K562 (cell line): Measurements from ENCODE around the gene SERTAD2. TPM values are rescaled to one million over a fixed set of nuclear protein-coding genes. Genes with fewer than 3 reads are reported as not detected.

Source experiments
- ARID1B ChIP-seq: fragments of 450-650 bp; IDR thresholded peaks from 2 replicates; pipeline ENCODE4 v1.6.1; 2016; ENCODE audit warnings: antibody characterized with exemption, mild to moderate bottlenecking, inconsistent platforms
- BHLHE40 ChIP-seq: IDR thresholded peaks from 2 replicates; pipeline ENCODE4 v1.6.1; 2011; ENCODE audit warnings: low read length, improper control_type of control experiment
- CREB3L1 ChIP-seq: fragments of 450-650 bp; IDR thresholded peaks from 2 replicates; pipeline ENCODE4 v1.6.1; 2014; ENCODE audit warnings: low read depth, mild to moderate bottlenecking, moderate library complexity, borderline replicate concordance
- DNMT1 ChIP-seq: fragments of 450-650 bp; IDR thresholded peaks from 2 replicates; pipeline ENCODE4 v1.6.1; 2016; ENCODE audit warnings: antibody characterized with exemption, mild to moderate bottlenecking
- E2F1 ChIP-seq: sonication (generic); formaldehyde crosslinking; IDR thresholded peaks from 2 replicates; pipeline ENCODE4 v1.8.1; 2023; ENCODE audit warnings: mild to moderate bottlenecking, missing genetic modification reagents, moderate library complexity
- EZH2 ChIP-seq: IDR thresholded peaks from 2 replicates; pipeline ENCODE4 v1.6.1; 2012; ENCODE audit warnings: low read depth, mild to moderate bottlenecking, inconsistent platforms, low read length, borderline replicate concordance
- FOS ChIP-seq: IDR thresholded peaks from 3 replicates; pipeline ENCODE4 v1.6.1; 2011; ENCODE audit not compliant: insufficient read length; ENCODE audit errors: extremely low read depth
- FUS ChIP-seq: fragments of 200-400 bp; formaldehyde crosslinking; optimal IDR thresholded peaks from 2 replicates; pipeline ENCODE3; 2017; ENCODE audit warnings: low read depth, low read length
- GTF2B ChIP-seq: IDR thresholded peaks from 2 replicates; pipeline ENCODE4 v1.6.1; 2011; ENCODE audit not compliant: insufficient read length; ENCODE audit errors: extremely low read depth
- HDAC8 ChIP-seq: fragments of 450-650 bp; IDR thresholded peaks from 2 replicates; pipeline ENCODE4 v1.6.1; 2016; ENCODE audit warnings: mild to moderate bottlenecking, missing genetic modification characterization, moderate library complexity, missing compliant biosample characterization
- HDGF ChIP-seq: fragments of 450-650 bp; IDR thresholded peaks from 2 replicates; pipeline ENCODE4 v1.6.1; 2016
- HIVEP1 ChIP-seq: fragments of 250-450 bp; sonication (Bioruptor Pico); IDR thresholded peaks from 2 replicates; pipeline ENCODE4 v1.4.0; 2020; ENCODE audit warnings: mild to moderate bottlenecking
- HMGXB4 ChIP-seq: sonication (generic); formaldehyde crosslinking; IDR thresholded peaks from 2 replicates; pipeline ENCODE4 v1.8.1; 2023; ENCODE audit warnings: mild to moderate bottlenecking, missing genetic modification reagents
- MAZ ChIP-seq, 2 experiments: fragments of 450-650 bp in 1 of 2; sonication (generic) in 1 of 2; formaldehyde crosslinking; IDR thresholded peaks in 1 of 2; conservative IDR thresholded peaks in 1 of 2; 2 replicates each; pipeline versions ENCODE4 v1.4.0 to v1.5.0; 2020; ENCODE audit warnings: mild to moderate bottlenecking in 1 of 2, missing genetic modification reagents in 1 of 2
- MIER1 ChIP-seq: fragments of 450-650 bp; IDR thresholded peaks from 2 replicates; pipeline ENCODE4 v1.6.1; 2016; ENCODE audit warnings: antibody characterized with exemption, mild to moderate bottlenecking, low read depth
- NFE2 ChIP-seq: IDR thresholded peaks from 2 replicates; pipeline ENCODE4 v1.6.1; 2014; ENCODE audit warnings: antibody characterized with exemption, low read depth
- PHF20 ChIP-seq: fragments of 450-650 bp; IDR thresholded peaks from 2 replicates; pipeline ENCODE4 v1.6.1; 2018; ENCODE audit not compliant: partially characterized antibody
- RBM22 ChIP-seq: fragments of 200-400 bp; formaldehyde crosslinking; IDR thresholded peaks from 2 replicates; pipeline ENCODE4 v1.6.1; 2018; ENCODE audit warnings: low read length, low read depth; ENCODE audit not compliant: poor library complexity, severe bottlenecking
- SNAPC5 ChIP-seq: fragments of 250-450 bp; sonication (Bioruptor Pico); IDR thresholded peaks from 2 replicates; pipeline ENCODE4 v1.8.0; 2021; ENCODE audit warnings: moderate library complexity, mild to moderate bottlenecking, inconsistent platforms
- SNRNP70 ChIP-seq: fragments of 200-400 bp; formaldehyde crosslinking; optimal IDR thresholded peaks from 2 replicates; pipeline ENCODE3; 2017; ENCODE audit warnings: low read depth, low read length
- SRSF1 ChIP-seq: fragments of 200-400 bp; formaldehyde crosslinking; IDR thresholded peaks from 2 replicates; pipeline ENCODE4 v1.6.1; 2017; ENCODE audit warnings: mild to moderate bottlenecking, low read depth, low read length, moderate library complexity
- XRCC5 ChIP-seq: fragments of 200-400 bp; formaldehyde crosslinking; IDR thresholded peaks from 2 replicates; pipeline ENCODE4 v1.6.1; 2017; ENCODE audit warnings: low read depth, mild to moderate bottlenecking, low read length
- ZBTB1 ChIP-seq: sonication (generic); formaldehyde crosslinking; IDR thresholded peaks from 2 replicates; pipeline ENCODE4 v1.8.1; 2023; ENCODE audit warnings: missing genetic modification reagents, low read depth, mild to moderate bottlenecking, borderline replicate concordance
- ZNF12 ChIP-seq: sonication (generic); formaldehyde crosslinking; IDR thresholded peaks from 2 replicates; pipeline ENCODE4 v1.4.0; 2020; ENCODE audit warnings: mild to moderate bottlenecking, missing genetic modification reagents
- ZNF707 ChIP-seq: fragments of 250-450 bp; sonication (Bioruptor Pico); conservative IDR thresholded peaks from 2 replicates; pipeline ENCODE4 v1.8.0; 2022; ENCODE audit warnings: inconsistent platforms, mild to moderate bottlenecking, moderate library complexity
- polyA plus RNA-seq, 8 experiments: library from polyadenylated mRNA; depleted of rRNA in 4 of 8; stranded (reverse) in 5 of 8; unstranded in 3 of 8; fragments of >200 nt; fragmentation: Nextera tagmentation in 2 of 8; fragmentation: Illumina TruSeq in 1 of 8; extraction: Ambion mirVana in 2 of 8; extraction: Trizol in 1 of 8; gene quantifications; 2 replicates each; pipeline versions ENCODE4 v1.2.1 to v1.2.3, GENCODE V29; 2011 to 2014; ENCODE audit warnings: inconsistent platforms in 1 of 8, missing spikeins in 1 of 8
- total RNA-seq, 7 experiments: library from RNA; depleted of rRNA in 6 of 7; stranded (reverse); fragments of >200 nt in 6 of 7; fragmentation: Illumina TruSeq in 2 of 7; extraction: Trizol in 2 of 7; gene quantifications; 2 replicates each; pipeline versions ENCODE4 v1.2.1 to v1.2.3, GENCODE V29; 2011 to 2021; ENCODE audit warnings: low replicate concordance in 1 of 7

The SERTAD2 gene
- total and polyA plus RNA-seq, 9 of the 15 experiments (the other 6 are each of a cell fraction or from before 2014, with no cell fraction given): 3.0 to 12.5 (median 6.1) TPM

- no peak; the same call in 1 of the 2 replicates for TF ChIP-seq BHLHE40
- no peak for TF ChIP-seq XRCC5
- TF ChIP-seq E2F1 (CRISPR knock-in tag): peak; percentile 63; the same call in 1 of the 2 replicates
- TF ChIP-seq FOS: no peak
- TF ChIP-seq SNRNP70: no peak
- no peak for TF ChIP-seq ZNF707 (CRISPR knock-in tag)
- no peak for TF ChIP-seq SNAPC5 (CRISPR knock-in tag)
- TF ChIP-seq RBM22: no peak
- no peak for TF ChIP-seq MIER1
- no peak for TF ChIP-seq EZH2
- no peak for TF ChIP-seq ZBTB1 (CRISPR knock-in tag)
- no peak for TF ChIP-seq ZNF12 (CRISPR knock-in tag)
- no peak for TF ChIP-seq HIVEP1 (CRISPR knock-in tag)
- no peak for TF ChIP-seq GTF2B
- no peak for TF ChIP-seq FUS
- TF ChIP-seq SRSF1: no peak
- no peak for TF ChIP-seq HDAC8 (tag)
- TF ChIP-seq CREB3L1: 0 out of 2 replicates have a peak, but pooled peaks have one; percentile 26
- peak; percentile 70 for TF ChIP-seq HMGXB4
- TF ChIP-seq DNMT1: no peak
- TF ChIP-seq NFE2: no peak
- TF ChIP-seq MAZ (CRISPR knock-in tag; conservative IDR thresholded peaks at IDR 0.05 in 1 of 2, IDR thresholded peaks at IDR 0.05 in 1 of 2): peak; percentile 32 to 58; a peak in 1 of 4 replicates
- no peak for TF ChIP-seq HDGF
- no peak for TF ChIP-seq PHF20
- no peak for TF ChIP-seq ARID1B
Measured at GRCh38 chr2:64609227-64609941, 44.3 kb downstream of the SERTAD2 start (continued).
